Neural cell (in vitro differentiated cells): ENCODE data around the gene SH3D19. TPM values are rescaled to one million over a fixed set of nuclear protein-coding genes. Genes with fewer than 3 reads are reported as not detected.

Source experiments
- H2AFZ ChIP-seq: fragments of 200-600, 300-800 bp; sonication (generic), shearing (Covaris generic); 2 replicates; pipeline ENCODE4 v1.6.0; 2014; ENCODE audit warnings: low read depth, mild to moderate bottlenecking, antibody characterized with exemption, low read length, moderate library complexity
- H3F3A ChIP-seq: fragments of 200-600 bp; shearing (Covaris generic); 2 replicates; pipeline ENCODE4 v1.6.1; 2016; ENCODE audit warnings: mild to moderate bottlenecking, moderate library complexity, mixed read lengths, antibody characterized with exemption, low read length; ENCODE audit not compliant: insufficient read depth, poor library complexity, severe bottlenecking
- H3K27ac ChIP-seq: fragments of 200-600, 300-800 bp; sonication (generic), shearing (Covaris generic); 2 replicates; pipeline ENCODE4 v1.5.1; 2014; ENCODE audit warnings: mild to moderate bottlenecking, low read length, moderate library complexity
- H3K27me3 ChIP-seq: fragments of 300-800, 200-600 bp; sonication (generic), shearing (Covaris generic); 2 replicates; pipeline ENCODE4 v1.6.0; 2014; ENCODE audit warnings: mild to moderate bottlenecking, low read depth, low read length, moderate library complexity; ENCODE audit not compliant: insufficient read depth
- H3K36me3 ChIP-seq: fragments of 300-800, 200-600 bp; sonication (generic), shearing (Covaris generic); 2 replicates; pipeline ENCODE4 v1.5.1; 2014; ENCODE audit warnings: mild to moderate bottlenecking, antibody characterized with exemption, low read length, moderate library complexity; ENCODE audit not compliant: insufficient read depth
- H3K4me2 ChIP-seq: fragments of 300-800, 200-600 bp; sonication (generic), shearing (Covaris generic); 2 replicates; pipeline ENCODE4 v1.6.0; 2014; ENCODE audit warnings: mild to moderate bottlenecking, low read length
- H3K4me3 ChIP-seq: fragments of 300-800, 200-600 bp; sonication (generic), shearing (Covaris generic); 2 replicates; pipeline ENCODE4 v1.5.1; 2014; ENCODE audit warnings: mild to moderate bottlenecking, low read length, moderate library complexity
- H3K79me2 ChIP-seq: fragments of 200-600 bp; shearing (Covaris generic); replicated peaks from 2 replicates; pipeline ENCODE4 v1.6.0; 2014; ENCODE audit warnings: mild to moderate bottlenecking, low read length, moderate library complexity; ENCODE audit not compliant: insufficient read depth
- H3K9ac ChIP-seq: fragments of 300-800, 200-600 bp; sonication (generic), shearing (Covaris generic); 2 replicates; pipeline ENCODE4 v1.6.1; 2016; ENCODE audit warnings: mild to moderate bottlenecking, low read length, mixed read lengths
- H3K9me2 ChIP-seq: fragments of 200-600 bp; shearing (Covaris generic); 2 replicates; pipeline ENCODE4 v1.6.1; 2016; ENCODE audit warnings: mild to moderate bottlenecking, low read length, mixed read lengths; ENCODE audit not compliant: insufficient read depth
- H3K9me3 ChIP-seq: fragments of 200-600, 300-800 bp; sonication (generic), shearing (Covaris generic); 2 replicates; pipeline ENCODE4 v1.6.1; 2016; ENCODE audit warnings: mild to moderate bottlenecking, mixed run types, low read length, moderate library complexity, mixed read lengths
- H4K20me1 ChIP-seq: fragments of 200-600 bp; shearing (Covaris generic); 2 replicates; pipeline ENCODE4 v1.6.1; 2016; ENCODE audit warnings: mild to moderate bottlenecking, mixed run types; ENCODE audit not compliant: insufficient read depth
- CTCF ChIP-seq: fragments of 450-650 bp; IDR thresholded peaks from 2 replicates; pipeline ENCODE4 v1.5.1; 2014; ENCODE audit warnings: antibody characterized with exemption, mild to moderate bottlenecking, moderate library complexity; ENCODE audit not compliant: poor library complexity, severe bottlenecking
- EP300 ChIP-seq: fragments of 450-650 bp; conservative IDR thresholded peaks from 2 replicates; pipeline ENCODE4 v1.6.1; 2014; ENCODE audit warnings: antibody characterized with exemption, mild to moderate bottlenecking, moderate library complexity; ENCODE audit not compliant: poor library complexity, severe bottlenecking
- EZH2 ChIP-seq: fragments of 200-600, 300-800 bp; shearing (Covaris generic), sonication (generic); IDR thresholded peaks from 2 replicates; pipeline ENCODE4 v1.6.1; 2014; ENCODE audit warnings: antibody characterized with exemption, low read length, borderline replicate concordance, mild to moderate bottlenecking; ENCODE audit not compliant: insufficient read depth, poor library complexity, severe bottlenecking
- MXI1 ChIP-seq: fragments of 450-650 bp; conservative IDR thresholded peaks from 2 replicates; pipeline ENCODE4 v1.6.1; 2014; ENCODE audit warnings: antibody characterized with exemption, mild to moderate bottlenecking; ENCODE audit not compliant: poor library complexity, severe bottlenecking
- POLR2AphosphoS5 ChIP-seq: IDR thresholded peaks from 2 replicates; pipeline ENCODE4 v1.6.1; 2012
- RAD21 ChIP-seq: fragments of 450-650 bp; conservative IDR thresholded peaks from 2 replicates; pipeline ENCODE4 v1.6.1; 2014; ENCODE audit warnings: antibody characterized with exemption, mild to moderate bottlenecking, moderate library complexity
- SMC3 ChIP-seq: fragments of 450-650 bp; conservative IDR thresholded peaks from 2 replicates; pipeline ENCODE4 v1.6.1; 2014; ENCODE audit warnings: antibody characterized with exemption, mild to moderate bottlenecking, moderate library complexity; ENCODE audit not compliant: poor library complexity
- TAF1 ChIP-seq: IDR thresholded peaks from 2 replicates; pipeline ENCODE4 v1.6.1; 2012; ENCODE audit warnings: low read depth
- polyA plus RNA-seq: library from polyadenylated mRNA; depleted of rRNA; stranded (reverse); fragments of >200 nt; gene quantifications from 2 replicates; pipeline ENCODE4 v1.2.3, GENCODE V29; 2014
- TF ChIP-seq, protein P1 (sequence below): IDR thresholded peaks from 2 replicates; pipeline ENCODE4 v1.6.1; 2012; ENCODE audit warnings: borderline replicate concordance

Gene SH3D19
- polyA plus RNA-seq, 1 donor from 2014 or later, result 0.46 TPM

DNA sequence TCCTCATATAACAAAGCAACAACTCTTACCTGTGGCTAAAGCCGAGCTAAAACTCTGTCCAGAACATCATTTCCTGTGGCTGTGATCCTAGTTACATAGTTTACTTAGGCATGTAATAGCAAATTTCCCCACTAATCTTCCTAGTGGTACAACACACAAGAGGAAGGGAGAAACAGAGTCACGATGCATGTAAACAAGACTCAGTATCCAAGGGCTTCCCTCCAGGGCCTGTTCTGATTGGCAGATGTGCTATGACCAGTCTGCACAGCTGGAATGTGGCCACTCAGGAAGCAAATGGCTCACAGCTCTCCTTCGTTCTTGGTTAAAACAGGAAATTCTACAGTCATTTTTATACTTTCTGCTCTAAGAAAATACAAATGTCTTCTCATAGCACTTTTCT, 97.7 kb downstream of the SH3D19 start:
- H3K36me3 ChIP-seq, result no peaks in the 10 kb centered on the region
- no peaks in the 10 kb centered on the region for H3F3A ChIP-seq
- H3K4me3 ChIP-seq, result no peak overlapping the region
- no peak overlapping the region for H2AFZ ChIP-seq
- no peak overlapping the region for H3K27ac ChIP-seq
- TF ChIP-seq TAF1 (no peak), EZH2 (no peak), POLR2AphosphoS5 (no peak), SMC3 (no peak), EP300 (no peak), CTCF (no peak), MXI1 (no peak), RAD21 (no peak)
- TF ChIP-seq, protein P1, sequence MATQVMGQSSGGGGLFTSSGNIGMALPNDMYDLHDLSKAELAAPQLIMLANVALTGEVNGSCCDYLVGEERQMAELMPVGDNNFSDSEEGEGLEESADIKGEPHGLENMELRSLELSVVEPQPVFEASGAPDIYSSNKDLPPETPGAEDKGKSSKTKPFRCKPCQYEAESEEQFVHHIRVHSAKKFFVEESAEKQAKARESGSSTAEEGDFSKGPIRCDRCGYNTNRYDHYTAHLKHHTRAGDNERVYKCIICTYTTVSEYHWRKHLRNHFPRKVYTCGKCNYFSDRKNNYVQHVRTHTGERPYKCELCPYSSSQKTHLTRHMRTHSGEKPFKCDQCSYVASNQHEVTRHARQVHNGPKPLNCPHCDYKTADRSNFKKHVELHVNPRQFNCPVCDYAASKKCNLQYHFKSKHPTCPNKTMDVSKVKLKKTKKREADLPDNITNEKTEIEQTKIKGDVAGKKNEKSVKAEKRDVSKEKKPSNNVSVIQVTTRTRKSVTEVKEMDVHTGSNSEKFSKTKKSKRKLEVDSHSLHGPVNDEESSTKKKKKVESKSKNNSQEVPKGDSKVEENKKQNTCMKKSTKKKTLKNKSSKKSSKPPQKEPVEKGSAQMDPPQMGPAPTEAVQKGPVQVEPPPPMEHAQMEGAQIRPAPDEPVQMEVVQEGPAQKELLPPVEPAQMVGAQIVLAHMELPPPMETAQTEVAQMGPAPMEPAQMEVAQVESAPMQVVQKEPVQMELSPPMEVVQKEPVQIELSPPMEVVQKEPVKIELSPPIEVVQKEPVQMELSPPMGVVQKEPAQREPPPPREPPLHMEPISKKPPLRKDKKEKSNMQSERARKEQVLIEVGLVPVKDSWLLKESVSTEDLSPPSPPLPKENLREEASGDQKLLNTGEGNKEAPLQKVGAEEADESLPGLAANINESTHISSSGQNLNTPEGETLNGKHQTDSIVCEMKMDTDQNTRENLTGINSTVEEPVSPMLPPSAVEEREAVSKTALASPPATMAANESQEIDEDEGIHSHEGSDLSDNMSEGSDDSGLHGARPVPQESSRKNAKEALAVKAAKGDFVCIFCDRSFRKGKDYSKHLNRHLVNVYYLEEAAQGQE, result no peak
- H3K9me2 ChIP-seq, result no peaks in the 10 kb centered on the region
- H3K27me3 ChIP-seq, result no peaks in the 10 kb centered on the region
- H4K20me1 ChIP-seq, result no peaks in the 10 kb centered on the region
- no peak overlapping the region for H3K9ac ChIP-seq
- no peaks in the 10 kb centered on the region for H3K79me2 ChIP-seq
- no peak overlapping the region for H3K4me2 ChIP-seq
- H3K9me3 ChIP-seq, result no peaks in the 10 kb centered on the region

GRCh38 chr4:151227172-151227571, 98.2 kb downstream of the SH3D19 start:
- Histone ChIP-seq H3K9me2 (no peaks in the 10 kb centered on the region), H3K9me3 (no peaks in the 10 kb centered on the region), H3K27ac (no peak overlapping the region), H2AFZ (no peak overlapping the region), H3K9ac (no peak overlapping the region), H3F3A (no peaks in the 10 kb centered on the region), H3K79me2 (no peaks in the 10 kb centered on the region), H4K20me1 (no peaks in the 10 kb centered on the region), H3K36me3 (no peaks in the 10 kb centered on the region), H3K4me2 (no peak overlapping the region), H3K27me3 (no peaks in the 10 kb centered on the region), H3K4me3 (no peak overlapping the region)
- TF ChIP-seq, protein P1, result no peak
- TF ChIP-seq RAD21 (no peak), EP300 (no peak), POLR2AphosphoS5 (no peak), SMC3 (no peak), EZH2 (no peak), CTCF (no peak), TAF1 (no peak), MXI1 (no peak)
